DOHH2 (cell line): ENCODE results near the gene NSUN6.
"Not testable (repeated sequence)": the region's sequence is repeated elsewhere in the genome, so short reads cannot be mapped to it uniquely, and the experiment has no call there.

ENCODE experiments used
- H3F3A ChIP-seq: fragments of 200-600 bp; sonication (generic), shearing (Covaris generic); 2 replicates; pipeline ENCODE4 v1.6.0; 2016; ENCODE audit warnings: antibody characterized with exemption, mild to moderate bottlenecking; ENCODE audit not compliant: control insufficient read depth, insufficient read depth
- H3K27ac ChIP-seq: fragments of 200-600 bp; sonication (generic); 2 replicates; pipeline ENCODE4 v1.5.1; 2014; ENCODE audit warnings: low read depth, mild to moderate bottlenecking, low read length, moderate library complexity
- H3K27me3 ChIP-seq: fragments of 200-600 bp; sonication (generic); 2 replicates; pipeline ENCODE4 v1.6.1; 2014; ENCODE audit warnings: mild to moderate bottlenecking, low read length, mixed read lengths; ENCODE audit not compliant: control insufficient read depth
- H3K36me3 ChIP-seq: fragments of 200-600 bp; sonication (generic); 2 replicates; pipeline ENCODE4 v1.6.1; 2014; ENCODE audit warnings: mild to moderate bottlenecking, low read length, moderate library complexity, mixed read lengths; ENCODE audit not compliant: control insufficient read depth
- H3K4me1 ChIP-seq: fragments of 200-600 bp; sonication (generic); 2 replicates; pipeline ENCODE4 v1.6.1; 2014; ENCODE audit warnings: mild to moderate bottlenecking, low read length, mixed read lengths; ENCODE audit not compliant: control insufficient read depth
- H3K4me2 ChIP-seq: fragments of 200-600 bp; sonication (generic); 2 replicates; pipeline ENCODE4 v1.6.0; 2014; ENCODE audit warnings: mild to moderate bottlenecking, low read length, moderate library complexity
- H3K4me3 ChIP-seq: fragments of 200-600 bp; sonication (generic); 2 replicates; pipeline ENCODE4 v1.5.1; 2014; ENCODE audit warnings: mild to moderate bottlenecking, low read length, mixed read lengths
- H3K79me2 ChIP-seq: fragments of 200-600 bp; sonication (generic); 2 replicates; pipeline ENCODE4 v1.6.1; 2014; ENCODE audit warnings: mild to moderate bottlenecking, low read length, mixed read lengths; ENCODE audit not compliant: control insufficient read depth
- H3K9me2 ChIP-seq: fragments of 200-600 bp; sonication (generic); replicated peaks from 2 replicates; pipeline ENCODE4 v1.6.1; 2014; ENCODE audit warnings: mild to moderate bottlenecking, low read length, mixed read lengths; ENCODE audit not compliant: control insufficient read depth
- H3K9me3 ChIP-seq: fragments of 200-600 bp; sonication (generic); 2 replicates; pipeline ENCODE4 v1.6.1; 2014; ENCODE audit warnings: antibody characterized with exemption, low read length, mixed read lengths; ENCODE audit not compliant: control insufficient read depth, insufficient read depth
- H4K20me1 ChIP-seq: fragments of 200-600 bp; sonication (generic); 2 replicates; pipeline ENCODE4 v1.6.0; 2014; ENCODE audit warnings: low read depth, mild to moderate bottlenecking, antibody characterized with exemption, low read length, moderate library complexity; ENCODE audit not compliant: control insufficient read depth, insufficient read depth
- CTCF ChIP-seq: fragments of 200-600 bp; sonication (generic); IDR thresholded peaks from one replicate; pipeline ENCODE4 v1.5.1; 2014; ENCODE audit warnings: antibody characterized with exemption, mild to moderate bottlenecking, low read depth, low read length; ENCODE audit not compliant: poor library complexity, severe bottlenecking
- EZH2phosphoT487 ChIP-seq: fragments of 200-600 bp; sonication (generic); IDR thresholded peaks from 2 replicates; pipeline ENCODE4 v1.6.1; 2017; ENCODE audit warnings: borderline replicate concordance, mild to moderate bottlenecking, antibody characterized with exemption, low read length, moderate library complexity, mixed read lengths

NSUN6 gene

DNA sequence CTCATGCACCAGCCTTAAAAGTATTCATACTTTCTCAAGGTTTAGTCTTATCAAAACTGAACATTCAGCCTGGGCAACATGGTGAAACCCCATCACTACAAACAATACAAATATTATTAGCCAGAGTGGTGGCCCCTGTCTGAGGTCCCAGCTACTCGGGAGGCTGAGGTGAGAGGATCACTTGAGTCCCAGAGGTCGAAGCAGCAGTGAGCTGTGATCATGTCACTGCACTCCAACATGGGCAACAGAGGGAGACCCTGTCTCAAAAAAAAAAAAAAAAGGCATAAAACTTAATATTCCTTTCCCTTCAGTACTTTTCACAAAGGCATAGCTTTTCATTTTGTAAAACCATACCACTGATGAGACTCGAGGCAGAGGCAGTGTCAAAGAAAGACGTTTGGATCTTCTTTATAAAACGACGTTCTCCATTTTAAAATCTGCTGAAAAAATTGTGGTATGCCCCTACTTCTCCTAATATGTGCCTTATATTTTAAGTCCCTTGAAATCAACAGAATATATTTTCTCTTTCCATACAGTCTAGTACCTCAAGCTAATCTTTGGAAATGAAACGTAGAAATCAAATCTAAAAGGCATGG, 1.9 kb downstream of the NSUN6 start:
- Histone ChIP-seq H3K27ac (no peak overlapping the region), H4K20me1 (0 out of 2 replicates have a peak, but pooled peaks cover 4% of the 10 kb centered on the region), H3K9me2 (no peaks in the 10 kb centered on the region), H3F3A (peaks cover 10% of the 10 kb centered on the region), H3K36me3 (peaks cover 42% of the 10 kb centered on the region), H3K4me1 (peaks cover 32% of the 10 kb centered on the region), H3K79me2 (peaks cover 47% of the 10 kb centered on the region), H3K9me3 (no peaks in the 10 kb centered on the region), H3K27me3 (no peaks in the 10 kb centered on the region), H3K4me2 (peak overlapping the region; percentile 92), H3K4me3 (peak overlapping the region; percentile 89)
- TF ChIP-seq EZH2phosphoT487 (no peak), CTCF (no peak)

DNA sequence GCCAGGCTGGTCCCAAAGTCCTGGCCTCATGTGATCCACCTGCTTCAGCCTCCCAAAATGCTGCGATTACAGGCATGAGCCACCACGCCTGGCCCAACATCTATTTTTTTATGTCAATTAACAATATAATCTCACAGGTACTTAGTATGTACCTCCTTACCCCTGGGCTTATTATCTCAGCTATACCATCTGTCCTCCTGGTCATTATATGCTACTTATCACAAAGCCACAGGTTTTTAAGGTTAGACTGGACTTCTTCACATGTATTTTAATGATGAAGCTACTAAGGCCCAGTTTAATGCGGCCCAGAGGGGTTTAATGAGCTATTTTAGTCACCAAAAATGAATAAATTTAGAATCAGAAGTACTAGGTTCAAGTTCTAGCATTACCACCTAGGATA, 3.4 kb downstream of the NSUN6 start:
- 0 out of 2 replicates have a peak, but pooled peaks cover 4% of the 10 kb centered on the region for H4K20me1 ChIP-seq
- H3K27ac ChIP-seq = no peak overlapping the region
- TF ChIP-seq CTCF (no peak), EZH2phosphoT487 (no peak)
- H3K4me1 ChIP-seq = peaks cover 32% of the 10 kb centered on the region
- no peaks in the 10 kb centered on the region for H3K27me3 ChIP-seq
- H3K4me2 ChIP-seq = peak overlapping the region; percentile 92
- H3K9me3 ChIP-seq = no peaks in the 10 kb centered on the region
- peaks cover 10% of the 10 kb centered on the region for H3F3A ChIP-seq
- peak overlapping the region; percentile 89 for H3K4me3 ChIP-seq
- H3K36me3 ChIP-seq = peaks cover 45% of the 10 kb centered on the region
- H3K79me2 ChIP-seq = peaks cover 56% of the 10 kb centered on the region
- H3K9me2 ChIP-seq = no peaks in the 10 kb centered on the region

- Histone ChIP-seq H3K4me2 (no peak overlapping the region), H3K4me1 (peaks cover 29% of the 10 kb centered on the region), H3K79me2 (peaks cover 60% of the 10 kb centered on the region), H3F3A (peaks cover 6% of the 10 kb centered on the region), H3K27me3 (no peaks in the 10 kb centered on the region), H3K4me3 (no peak overlapping the region), H3K27ac (no peak overlapping the region), H3K36me3 (peaks cover 47% of the 10 kb centered on the region), H4K20me1 (0 out of 2 replicates have a peak, but pooled peaks cover 4% of the 10 kb centered on the region), H3K9me2 (no peaks in the 10 kb centered on the region), H3K9me3 (no peaks in the 10 kb centered on the region)
- TF ChIP-seq CTCF (no peak), EZH2phosphoT487 (no peak)
Observed at GRCh38 chr10:18647151-18647550, 4.2 kb downstream of the NSUN6 start.

DNA sequence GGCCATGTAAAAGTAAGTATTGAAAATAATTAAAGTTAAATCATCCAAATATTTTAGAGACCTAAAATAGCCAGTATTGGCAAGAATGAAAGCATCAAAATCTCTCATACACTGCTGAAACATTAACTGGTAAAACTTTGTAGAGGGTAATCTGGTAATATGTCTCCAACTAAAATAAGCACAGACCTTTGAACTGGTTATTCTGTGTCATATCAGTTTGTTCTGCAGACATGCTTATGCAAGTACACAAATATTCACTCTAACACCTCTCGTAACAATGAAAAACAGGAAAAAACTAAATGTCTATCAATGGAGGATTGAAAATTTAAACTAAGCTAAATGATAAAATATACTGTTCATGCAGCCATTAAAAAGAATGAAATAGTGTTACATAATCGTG, 11.7 kb downstream of the NSUN6 start:
- not testable (repeated sequence) for H3K9me3 ChIP-seq, H3F3A ChIP-seq, H3K4me3 ChIP-seq, H3K4me1 ChIP-seq, H3K27ac ChIP-seq, H3K9me2 ChIP-seq, H3K4me2 ChIP-seq, H3K27me3 ChIP-seq, H4K20me1 ChIP-seq
- peaks cover 14% of the 10 kb centered on the region for H3K79me2 ChIP-seq
- H3K36me3 ChIP-seq = peaks cover 25% of the 10 kb centered on the region

DNA sequence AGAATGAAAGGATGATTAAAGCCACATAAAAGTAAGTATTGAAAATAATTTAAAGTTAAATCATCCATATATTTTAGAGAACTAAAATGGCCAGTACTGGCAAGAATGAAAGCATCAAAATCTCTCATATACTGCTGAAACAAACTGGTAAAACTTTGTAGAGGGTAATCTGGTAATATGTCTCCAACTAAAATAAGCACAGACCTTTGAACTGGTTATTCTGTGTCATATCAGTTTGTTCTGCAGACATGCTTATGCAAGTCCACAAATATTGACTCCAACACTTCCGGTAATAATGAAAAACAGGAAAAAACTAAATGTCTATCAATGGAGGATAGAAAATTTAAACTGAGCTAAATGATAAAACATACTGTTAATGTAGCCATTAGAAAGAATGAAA, 14.0 kb downstream of the NSUN6 start:
- H3F3A ChIP-seq, H3K4me2 ChIP-seq, H3K4me1 ChIP-seq, H3K79me2 ChIP-seq, H3K9me3 ChIP-seq, H3K27me3 ChIP-seq, H3K27ac ChIP-seq, H3K4me3 ChIP-seq, H4K20me1 ChIP-seq, H3K9me2 ChIP-seq: not testable (repeated sequence)
- peaks cover 21% of the 10 kb centered on the region for H3K36me3 ChIP-seq
